ENCODE results near the gene KMO. TPM values are rescaled to one million over a fixed set of nuclear protein-coding genes. Genes with fewer than 3 reads are reported as not detected.

Gene KMO
- total RNA-seq, 1 donor: not detected

DNA sequence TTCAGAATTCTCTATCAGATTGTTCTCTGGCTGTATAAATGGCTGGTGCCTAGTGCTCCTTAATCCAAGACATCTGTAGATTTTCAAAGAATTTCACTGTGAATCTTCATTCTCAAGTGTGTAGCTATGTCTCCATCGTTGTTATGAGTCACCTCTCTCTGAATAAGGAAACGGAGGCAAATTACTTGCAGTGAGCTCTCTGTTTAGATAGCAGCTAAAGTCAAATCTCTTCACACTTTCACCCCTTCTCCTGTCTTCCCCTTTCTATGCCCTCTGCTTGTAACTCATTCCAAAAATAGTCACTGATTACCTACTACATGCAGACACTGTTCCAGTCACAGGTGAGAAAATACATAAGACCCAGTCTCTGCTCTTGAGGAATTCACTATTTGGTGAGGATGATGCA, 68.3 kb downstream of the KMO start:
- peak; percentile 67 for DNase-seq (ENCODE audit: low read depth)
- no peak overlapping the region for H3K4me3 ChIP-seq (ENCODE audit: low read depth, low read length)
- TF ChIP-seq, protein P1, sequence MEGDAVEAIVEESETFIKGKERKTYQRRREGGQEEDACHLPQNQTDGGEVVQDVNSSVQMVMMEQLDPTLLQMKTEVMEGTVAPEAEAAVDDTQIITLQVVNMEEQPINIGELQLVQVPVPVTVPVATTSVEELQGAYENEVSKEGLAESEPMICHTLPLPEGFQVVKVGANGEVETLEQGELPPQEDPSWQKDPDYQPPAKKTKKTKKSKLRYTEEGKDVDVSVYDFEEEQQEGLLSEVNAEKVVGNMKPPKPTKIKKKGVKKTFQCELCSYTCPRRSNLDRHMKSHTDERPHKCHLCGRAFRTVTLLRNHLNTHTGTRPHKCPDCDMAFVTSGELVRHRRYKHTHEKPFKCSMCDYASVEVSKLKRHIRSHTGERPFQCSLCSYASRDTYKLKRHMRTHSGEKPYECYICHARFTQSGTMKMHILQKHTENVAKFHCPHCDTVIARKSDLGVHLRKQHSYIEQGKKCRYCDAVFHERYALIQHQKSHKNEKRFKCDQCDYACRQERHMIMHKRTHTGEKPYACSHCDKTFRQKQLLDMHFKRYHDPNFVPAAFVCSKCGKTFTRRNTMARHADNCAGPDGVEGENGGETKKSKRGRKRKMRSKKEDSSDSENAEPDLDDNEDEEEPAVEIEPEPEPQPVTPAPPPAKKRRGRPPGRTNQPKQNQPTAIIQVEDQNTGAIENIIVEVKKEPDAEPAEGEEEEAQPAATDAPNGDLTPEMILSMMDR (IDR thresholded peaks at IDR 0.05; ENCODE audit: insufficient read depth, low read depth, low read length): no peak

DNA sequence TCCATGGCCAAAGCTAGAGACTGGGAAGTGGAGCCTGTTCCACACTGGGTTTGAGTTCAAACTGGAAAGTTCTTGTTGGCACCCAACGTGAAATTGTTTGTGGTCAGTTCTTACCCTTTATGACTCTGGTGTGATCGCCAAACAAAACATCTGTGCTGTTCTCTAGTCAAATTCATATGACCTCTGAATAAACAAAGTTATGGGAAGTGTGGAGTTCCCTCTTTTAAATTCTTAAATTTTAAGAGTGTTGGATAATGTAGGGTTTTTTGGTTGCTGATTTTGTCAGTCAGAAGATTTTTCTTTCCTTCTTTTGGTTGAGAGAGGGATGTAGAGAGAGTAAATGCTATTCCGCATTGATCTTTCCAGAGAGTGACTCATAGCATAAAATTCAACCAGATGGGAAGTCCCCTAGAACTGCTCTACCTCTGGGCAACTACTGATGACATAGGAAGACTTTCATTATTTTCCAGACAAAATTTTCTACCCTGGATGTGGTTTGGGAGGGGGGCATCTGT, 71.6 kb downstream of the KMO start:
- TF ChIP-seq, protein P1 (IDR thresholded peaks at IDR 0.05; ENCODE audit: insufficient read depth, low read depth, low read length): no peak
- H3K4me3 ChIP-seq (ENCODE audit: low read depth, low read length): no peak overlapping the region
- peak; percentile 60 for DNase-seq (ENCODE audit: low read depth)

DNA sequence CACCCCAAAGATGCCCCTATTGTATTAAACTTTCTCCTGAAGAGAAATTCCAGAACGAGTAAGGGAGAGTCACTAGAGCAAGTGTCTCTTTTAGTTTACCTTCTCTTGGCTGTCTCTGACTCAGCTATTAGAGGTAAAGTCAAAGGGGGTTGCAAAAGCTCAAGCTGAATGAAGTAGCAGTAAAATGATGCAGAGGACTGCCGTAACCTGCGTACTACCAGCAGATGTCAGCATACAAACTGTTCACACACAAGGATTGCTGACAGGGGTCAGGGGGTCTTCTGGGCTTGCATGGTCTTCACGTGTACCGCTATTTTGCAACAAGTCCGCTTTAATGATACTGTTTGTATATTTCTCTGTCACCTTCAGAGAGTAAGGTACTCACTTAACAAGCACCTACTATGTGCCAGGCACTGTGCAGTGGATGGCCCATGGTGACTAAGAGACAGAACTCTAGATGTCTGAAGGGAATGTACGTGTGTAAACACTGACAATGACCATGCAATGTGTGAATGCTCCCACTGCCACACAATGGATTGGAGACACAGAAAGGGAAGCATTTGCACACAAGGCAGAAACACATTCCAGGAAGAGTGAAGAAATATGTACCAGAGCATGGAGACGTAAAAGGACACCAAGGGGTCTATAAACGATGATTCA, 73.1 kb downstream of the KMO start:
- H3K4me3 ChIP-seq (ENCODE audit: low read depth, low read length): no peak overlapping the region
- peak; percentile 17 for DNase-seq (ENCODE audit: low read depth)
- TF ChIP-seq, protein P1 (IDR thresholded peaks at IDR 0.05; ENCODE audit: insufficient read depth, low read depth, low read length): peak; percentile 23

DNA sequence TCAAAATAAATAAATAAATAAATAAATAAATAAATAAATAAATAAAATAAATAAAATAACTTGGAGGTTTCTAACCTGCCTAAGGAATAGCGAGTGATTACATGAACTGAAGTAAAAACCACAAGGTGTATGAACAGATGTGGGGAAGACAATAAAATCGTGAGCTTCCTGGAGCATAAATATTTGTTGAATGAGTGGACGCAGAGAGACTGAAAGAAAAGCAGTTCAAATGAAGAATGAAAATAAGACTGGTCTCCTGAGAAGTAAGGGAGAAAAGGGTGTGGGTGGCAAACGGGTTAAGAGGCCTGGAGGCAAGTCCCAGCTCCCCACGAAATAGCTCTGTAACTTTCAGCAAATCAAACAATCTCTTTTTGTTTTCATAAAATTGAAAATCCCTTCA, 74.4 kb downstream of the KMO start:
- H3K4me3 ChIP-seq (ENCODE audit: low read depth, low read length): no peak overlapping the region
- peak; percentile 34 for DNase-seq (ENCODE audit: low read depth)
- TF ChIP-seq, protein P1 (IDR thresholded peaks at IDR 0.05; ENCODE audit: insufficient read depth, low read depth, low read length): no peak

DNA sequence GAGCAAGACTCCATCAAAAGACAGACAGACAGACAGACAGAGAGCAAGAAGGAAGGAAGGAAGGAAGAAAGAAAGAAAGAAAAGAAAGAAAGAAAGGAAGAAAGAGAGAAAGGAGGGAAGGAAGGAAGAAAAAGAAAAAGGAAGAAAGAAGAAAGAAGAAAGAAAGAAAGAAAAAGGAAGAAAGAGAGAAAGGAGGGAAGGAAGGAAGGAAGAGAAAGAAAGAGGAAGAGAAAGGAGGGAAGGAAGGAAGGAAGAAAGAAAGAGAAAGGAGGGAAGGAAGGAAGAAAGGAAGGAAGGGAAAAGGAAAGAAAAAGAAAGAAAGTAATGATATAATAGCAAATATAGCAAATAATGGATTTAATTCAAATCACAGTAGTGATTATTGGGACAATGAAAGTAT, 75.3 kb downstream of the KMO start:
- TF ChIP-seq, protein P1 (IDR thresholded peaks at IDR 0.05; ENCODE audit: insufficient read depth, low read depth, low read length): no peak
- no peak for DNase-seq (ENCODE audit: low read depth)
- no peak overlapping the region for H3K4me3 ChIP-seq (ENCODE audit: low read depth, low read length)

DNA sequence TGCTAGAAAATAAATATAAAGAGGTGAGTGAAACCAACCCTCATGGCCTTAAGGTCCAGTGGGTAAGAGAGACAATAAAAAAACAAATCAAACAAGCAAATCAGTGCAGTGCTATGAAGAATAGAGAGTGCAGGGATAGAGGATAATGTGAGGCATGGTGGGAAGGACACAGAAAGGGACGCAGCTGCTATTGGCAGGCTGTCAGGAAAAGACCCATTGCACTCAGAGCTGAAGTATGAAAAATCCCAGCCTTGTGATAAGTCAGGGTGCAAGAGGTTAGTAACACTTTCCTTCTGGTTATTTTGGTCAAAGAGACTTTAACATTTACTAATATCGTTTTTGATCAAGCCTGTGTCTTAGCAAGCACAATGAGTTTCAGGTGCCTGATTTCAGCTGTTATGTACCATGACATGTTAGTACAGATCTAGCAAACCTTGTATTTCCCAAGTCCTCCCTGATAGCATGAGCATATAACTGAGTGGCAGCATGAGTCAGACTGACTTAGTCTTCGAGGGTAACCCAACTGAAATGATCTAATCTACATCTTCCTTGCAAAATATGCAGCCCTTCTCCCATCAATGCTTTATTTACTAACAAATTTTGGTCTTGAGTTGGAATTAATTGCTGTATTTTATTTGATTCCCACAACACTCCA, 76.3 kb downstream of the KMO start:
- TF ChIP-seq, protein P1 (IDR thresholded peaks at IDR 0.05; ENCODE audit: insufficient read depth, low read depth, low read length): no peak
- no peak overlapping the region for H3K4me3 ChIP-seq (ENCODE audit: low read depth, low read length)
- DNase-seq (ENCODE audit: low read depth): peak; percentile 67
